Ovary (tissue), 3 donors: ENCODE results near the gene KRTAP5-2.

ENCODE experiments used
- CTCF ChIP-seq, 3 donors: fragments of 450-650 bp in 2 of 3; fragments of 200-600 bp in 1 of 3; IDR thresholded peaks; one replicate each; pipeline versions ENCODE4 v1.5.1 to v1.8.0; 2016 to 2022; ENCODE audit warnings: antibody characterized with exemption in 3 of 3, mild to moderate bottlenecking in 1 of 3
- POLR2A ChIP-seq: fragments of 450-650 bp; IDR thresholded peaks from one replicate; pipeline ENCODE4 v1.6.1; 2017; ENCODE audit warnings: antibody characterized with exemption, mild to moderate bottlenecking, moderate library complexity
- donor health status: DM: no; HTN: no; CAD: no.

- no peak for TF ChIP-seq CTCF (IDR thresholded peaks at IDR 0.05)
- TF ChIP-seq POLR2A: no peak
Measured at GRCh38 chr11:1555713-1556153, 42.4 kb downstream of the KRTAP5-2 start.
